Brain microvascular endothelial cell (primary cell): ENCODE measurements around the gene DMRTB1.

ENCODE experiments used
- DNase-seq: peaks from one replicate; pipeline ENCODE4 v3.0.0-alpha.2; 2020
- H3K27ac ChIP-seq: fragments of 250-450 bp; sonication (Bioruptor Pico); 2 replicates; pipeline ENCODE4 v1.5.1; 2020; ENCODE audit warnings: mild to moderate bottlenecking, moderate library complexity
- H3K27me3 ChIP-seq: fragments of 250-450 bp; sonication (Bioruptor Pico); replicated peaks from 2 replicates; pipeline ENCODE4 v1.5.1; 2020; ENCODE audit warnings: mild to moderate bottlenecking
- H3K36me3 ChIP-seq: fragments of 250-450 bp; sonication (Bioruptor Pico); replicated peaks from 2 replicates; pipeline ENCODE4 v1.5.1; 2020; ENCODE audit warnings: mild to moderate bottlenecking
- H3K4me3 ChIP-seq: 2 replicates; pipeline ENCODE4 v1.5.1; 2011; ENCODE audit warnings: low read depth, mild to moderate bottlenecking, control low read depth, low read length, moderate library complexity
- CTCF ChIP-seq: IDR thresholded peaks from 2 replicates; pipeline ENCODE4 v1.5.1; 2011; ENCODE audit warnings: low read depth, mild to moderate bottlenecking, moderate library complexity, low read length, control low read depth, inconsistent platforms; ENCODE audit errors: missing control alignments
- in situ Hi-C: cut with HindIII; loops from 2 replicates; pipeline ENCODE4 v1.10.0; 2017; ENCODE audit warnings: low sequenced_read_pairs, low pct_ligation_motif_present

The DMRTB1 gene

GRCh38 chr1:53462769-53463501 lies 3.7 kb downstream of the DMRTB1 start:
- in situ Hi-C loops: no loop called here
- no peak overlapping the region for H3K27ac ChIP-seq
- TF ChIP-seq CTCF: no peak
- no peaks in the 10 kb centered on the region for H3K27me3 ChIP-seq
- no peaks in the 10 kb centered on the region for H3K36me3 ChIP-seq
- no peak overlapping the region for H3K4me3 ChIP-seq
- no peak for DNase-seq

GRCh38 chr1:53463961-53464899 lies 5.0 kb downstream of the DMRTB1 start:
- DNase-seq: no peak
- H3K27ac ChIP-seq: no peak overlapping the region
- H3K4me3 ChIP-seq: no peak overlapping the region
- H3K27me3 ChIP-seq: no peaks in the 10 kb centered on the region
- TF ChIP-seq CTCF: no peak
- H3K36me3 ChIP-seq: no peaks in the 10 kb centered on the region
- in situ Hi-C loops: no loop called here

GRCh38 chr1:53465023-53465957 lies 6.1 kb downstream of the DMRTB1 start:
- in situ Hi-C loops: no loop called here
- Histone ChIP-seq H3K4me3 (no peak overlapping the region), H3K27ac (no peak overlapping the region), H3K36me3 (no peaks in the 10 kb centered on the region), H3K27me3 (no peaks in the 10 kb centered on the region)
- no peak for TF ChIP-seq CTCF
- DNase-seq: no peak

- in situ Hi-C loops: no loop called here
- Histone ChIP-seq H3K27ac (no peak overlapping the region), H3K36me3 (no peaks in the 10 kb centered on the region), H3K4me3 (no peak overlapping the region), H3K27me3 (no peaks in the 10 kb centered on the region)
- no peak for DNase-seq
- TF ChIP-seq CTCF: no peak
Observed at GRCh38 chr1:53467391-53467790, 8.2 kb downstream of the DMRTB1 start.

- no peak for DNase-seq
- in situ Hi-C loops: no loop called here
- no peak for TF ChIP-seq CTCF
- no peaks in the 10 kb centered on the region for H3K27me3 ChIP-seq
- no peak overlapping the region for H3K27ac ChIP-seq
- no peak overlapping the region for H3K4me3 ChIP-seq
- no peaks in the 10 kb centered on the region for H3K36me3 ChIP-seq
Observed at GRCh38 chr1:53468374-53468773, 9.2 kb downstream of the DMRTB1 start.
